NCI-H526 treated with DMSO at 0.1 percent for 48 hours (cell line): ENCODE data around the gene ALOX15B.

Source experiments
- DNase-seq: peaks from one replicate; lab custom pipeline; 2025; lab: John Stamatoyannopoulos, UW

Gene ALOX15B

GRCh38 chr17:8038954-8039610 is at the start of gene ALOX15B:
Gene ALOX15B (plus strand): TSS chr17:8039059. CDS start chr17:8039156, 97 bp downstream.
- DNase-seq: no peak

GRCh38 chr17:7989781-7990655 is 48.8 kb upstream of the ALOX15B start:
- DNase-seq: peak; percentile 11

- no peak for DNase-seq
These were observed 46.3 kb upstream of the ALOX15B start for GRCh38 chr17:7992516-7992915.

GRCh38 chr17:7992924-7993323 is 45.9 kb upstream of the ALOX15B start:
- no peak for DNase-seq

GRCh38 chr17:7993972-7994589 is 44.8 kb upstream of the ALOX15B start:
- no peak for DNase-seq

GRCh38 chr17:7995724-7996123 is 43.1 kb upstream of the ALOX15B start:
- DNase-seq: peak; percentile 30

GRCh38 chr17:7997186-7997585 is 41.7 kb upstream of the ALOX15B start:
- peak; percentile 26 for DNase-seq

- no peak for DNase-seq
These were observed 36.7 kb upstream of the ALOX15B start, which contains the start of gene GUCY2D for GRCh38 chr17:8001976-8002720. Gene GUCY2D (plus strand): TSS chr17:8002615. CDS start chr17:8003048, 433 bp downstream.

- DNase-seq: no peak
These were observed 35.9 kb upstream of the ALOX15B start for GRCh38 chr17:8002721-8003593.

GRCh38 chr17:8003594-8004181 is 35.2 kb upstream of the ALOX15B start:
- no peak for DNase-seq

GRCh38 chr17:8004899-8005298 is 34.0 kb upstream of the ALOX15B start:
- no peak for DNase-seq

GRCh38 chr17:8005357-8005756 is 33.5 kb upstream of the ALOX15B start:
- no peak for DNase-seq

GRCh38 chr17:8005967-8006730 is 32.7 kb upstream of the ALOX15B start:
- DNase-seq: no peak

- no peak for DNase-seq
These were observed 31.8 kb upstream of the ALOX15B start for GRCh38 chr17:8006836-8007680.

GRCh38 chr17:8007836-8008235 is 31.0 kb upstream of the ALOX15B start:
- DNase-seq: no peak

GRCh38 chr17:8012045-8012580 is 26.7 kb upstream of the ALOX15B start:
- DNase-seq: no peak

- DNase-seq: no peak
These were observed 25.7 kb upstream of the ALOX15B start for GRCh38 chr17:8012996-8013640.
